ENCODE results near the gene HIVEP3.

HIVEP3 gene

DNA sequence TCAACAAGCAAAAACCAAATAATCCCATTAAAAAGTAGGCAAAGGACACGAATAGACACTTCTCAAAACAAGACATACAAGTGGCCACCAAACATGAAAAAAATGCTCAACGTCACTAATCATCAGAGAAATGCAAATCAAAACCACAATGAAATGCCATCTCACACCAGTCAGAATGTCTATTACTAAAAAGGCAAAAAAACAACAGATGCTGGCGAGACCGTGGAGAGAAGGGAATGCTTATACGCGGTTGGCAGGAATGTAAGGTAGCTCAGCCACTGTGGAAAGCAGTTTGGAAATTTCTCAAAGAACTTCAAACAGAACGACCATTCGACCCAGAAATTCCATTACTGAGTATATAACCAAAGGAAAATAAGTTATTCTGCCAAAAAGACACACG lies 289.2 kb downstream of the HIVEP3 start:
- TF ChIP-seq CTCF (conservative IDR thresholded peaks at IDR 0.05; ENCODE audit: low read length) = no peak
- H3K4me3 ChIP-seq (ENCODE audit: low read length) = no peak overlapping the region
- peak; percentile 98 for DNase-seq (ENCODE audit: low read depth)

DNA sequence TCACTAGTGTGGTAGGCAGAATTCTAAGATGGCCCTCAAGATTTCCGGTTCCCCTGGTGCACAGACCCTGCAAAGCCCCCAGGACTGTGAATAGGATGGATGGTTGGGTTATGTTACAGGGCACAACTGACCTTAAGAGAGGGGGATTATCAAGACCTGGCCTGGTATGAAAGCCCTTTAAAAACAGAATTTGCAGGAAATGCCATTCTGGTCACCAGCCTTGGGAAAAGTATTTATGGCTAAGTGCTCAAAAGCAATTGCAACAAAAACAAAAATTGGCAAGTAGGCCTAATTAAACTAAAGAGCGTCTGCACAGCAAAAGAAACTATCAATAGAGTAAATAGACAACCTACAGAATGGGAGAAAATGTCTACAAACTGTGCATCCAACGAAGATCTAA lies 289.6 kb downstream of the HIVEP3 start:
- peak; percentile 84 for DNase-seq (ENCODE audit: low read depth)
- TF ChIP-seq CTCF (conservative IDR thresholded peaks at IDR 0.05; ENCODE audit: low read length) = no peak

GRCh38 chr1:41627491-41628280 lies 291.0 kb downstream of the HIVEP3 start:
- no peak for TF ChIP-seq CTCF (conservative IDR thresholded peaks at IDR 0.05; ENCODE audit: low read length)
- no peak overlapping the region for H3K4me3 ChIP-seq (ENCODE audit: low read length)

More for the DNA sequence above, 289.6 kb downstream of the HIVEP3 start:
- H3K4me3 ChIP-seq (ENCODE audit: low read length) = no peak overlapping the region

DNA sequence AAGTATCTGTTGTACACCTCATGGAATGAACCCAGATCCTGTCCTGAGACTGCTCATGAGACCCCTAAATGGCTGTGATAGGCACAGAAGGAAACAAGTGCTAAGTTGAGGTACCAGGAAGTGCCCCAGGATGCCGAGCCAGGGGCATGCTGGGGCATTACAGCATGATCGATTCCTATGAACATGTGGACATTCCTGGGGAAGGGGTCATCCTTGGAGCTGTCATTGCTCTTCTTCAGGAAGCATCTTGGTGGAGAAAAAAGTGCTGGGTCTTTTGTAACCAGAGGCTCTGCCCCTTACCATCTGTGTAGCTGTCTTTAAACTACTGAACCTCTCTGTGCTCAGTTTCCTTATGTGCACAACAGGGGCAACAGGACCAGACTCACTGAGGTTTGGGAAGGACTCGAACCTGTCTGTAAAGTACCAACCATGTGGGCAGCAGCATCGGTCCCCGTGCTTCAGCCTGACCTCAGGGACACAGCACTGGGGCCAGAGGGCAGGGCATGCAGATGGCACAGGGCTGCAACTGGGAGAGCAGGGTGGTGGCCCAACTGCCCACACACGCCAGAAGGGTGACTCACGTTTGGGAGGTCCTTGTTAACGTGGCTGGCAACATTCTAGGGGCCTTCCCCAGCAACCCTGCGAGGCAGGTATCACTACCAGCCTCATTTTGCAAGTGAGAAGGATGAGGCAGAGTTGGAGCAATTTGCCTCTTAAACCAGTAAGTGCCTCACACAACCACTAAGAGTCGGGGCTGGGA lies 291.9 kb downstream of the HIVEP3 start:
- peak; percentile 62 for DNase-seq (ENCODE audit: low read depth)
- no peak overlapping the region for H3K4me3 ChIP-seq (ENCODE audit: low read length)
- TF ChIP-seq CTCF (conservative IDR thresholded peaks at IDR 0.05; ENCODE audit: low read length) = no peak

More at GRCh38 chr1:41627491-41628280, 291.0 kb downstream of the HIVEP3 start:
- DNase-seq (ENCODE audit: low read depth) = no peak

GRCh38 chr1:41626146-41626545 lies 292.6 kb downstream of the HIVEP3 start:
- DNase-seq (ENCODE audit: low read depth) = peak; percentile 71
- no peak overlapping the region for H3K4me3 ChIP-seq (ENCODE audit: low read length)
- TF ChIP-seq CTCF (conservative IDR thresholded peaks at IDR 0.05; ENCODE audit: low read length) = no peak

DNA sequence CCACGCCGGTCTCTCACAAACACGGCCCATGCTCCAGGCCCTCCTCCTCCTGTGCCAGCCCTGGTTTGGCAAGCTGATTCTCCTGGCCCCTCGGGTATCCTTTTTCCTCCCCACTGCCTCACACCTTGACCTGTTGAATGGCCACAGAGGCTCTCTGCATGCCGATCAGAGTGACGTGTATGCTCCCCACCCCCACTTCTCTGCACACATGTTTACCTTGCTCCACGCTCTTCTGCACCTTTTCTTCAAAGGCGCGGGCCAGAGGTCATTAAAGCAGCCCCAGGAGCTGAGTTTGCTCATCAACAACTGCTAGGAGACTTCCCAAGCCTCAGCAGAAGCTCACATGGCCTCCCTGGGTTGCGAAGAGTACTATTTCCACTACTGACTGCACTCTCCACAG lies 295.0 kb downstream of the HIVEP3 start:
- H3K4me3 ChIP-seq (ENCODE audit: low read length) = no peak overlapping the region
- no peak for DNase-seq (ENCODE audit: low read depth)
- no peak for TF ChIP-seq CTCF (conservative IDR thresholded peaks at IDR 0.05; ENCODE audit: low read length)

All from AG10803 (cell line).